GM21423 (cell line): ENCODE results near the gene PDLIM7.

Source experiments
- ATAC-seq: cut with Tn5 transposase; IDR thresholded peaks from one replicate; pipeline ENCODE4 v1.9.1; 2021; ENCODE audit warnings: mild to moderate bottlenecking, moderate library complexity; ENCODE audit not compliant: unreplicated experiment

Gene PDLIM7

GRCh38 chr5:177475563-177476427 lies 21.6 kb downstream of the PDLIM7 start:
- ATAC-seq: no peak

DNA sequence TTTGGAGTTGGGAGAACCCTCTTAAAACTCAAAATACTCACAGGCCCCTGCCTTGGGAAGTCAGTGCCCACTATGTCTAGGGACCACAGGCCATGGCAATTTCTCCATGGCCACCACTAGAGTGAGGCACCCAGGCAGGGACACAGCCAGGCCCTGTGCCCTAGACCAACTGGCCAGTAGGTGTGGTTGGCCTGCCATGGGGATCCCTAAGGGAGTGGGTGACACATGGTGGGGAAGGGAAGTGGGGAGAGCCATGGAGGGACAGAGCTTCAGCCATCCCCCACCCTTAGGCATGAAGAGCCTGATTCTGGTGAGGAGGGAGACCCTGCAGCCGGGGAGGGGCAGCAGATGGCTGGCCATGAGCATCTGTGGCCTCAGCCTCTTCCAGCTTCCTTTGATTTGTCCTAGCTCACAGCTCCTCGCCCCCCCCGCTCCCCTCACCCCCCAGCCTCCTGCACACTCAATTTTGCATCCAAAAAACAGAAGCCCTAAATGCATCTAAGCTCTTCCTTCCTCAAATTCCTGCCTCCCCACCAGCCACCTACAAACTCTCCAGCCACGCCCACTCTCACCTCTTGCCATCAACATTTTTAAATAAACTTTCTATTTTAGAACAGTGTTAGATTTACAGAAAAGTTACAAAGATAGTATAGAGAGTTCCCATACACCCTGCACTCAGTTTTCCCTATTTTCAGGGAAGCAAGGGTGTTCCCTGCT lies 22.4 kb downstream of the PDLIM7 start:
- ATAC-seq: no peak

DNA sequence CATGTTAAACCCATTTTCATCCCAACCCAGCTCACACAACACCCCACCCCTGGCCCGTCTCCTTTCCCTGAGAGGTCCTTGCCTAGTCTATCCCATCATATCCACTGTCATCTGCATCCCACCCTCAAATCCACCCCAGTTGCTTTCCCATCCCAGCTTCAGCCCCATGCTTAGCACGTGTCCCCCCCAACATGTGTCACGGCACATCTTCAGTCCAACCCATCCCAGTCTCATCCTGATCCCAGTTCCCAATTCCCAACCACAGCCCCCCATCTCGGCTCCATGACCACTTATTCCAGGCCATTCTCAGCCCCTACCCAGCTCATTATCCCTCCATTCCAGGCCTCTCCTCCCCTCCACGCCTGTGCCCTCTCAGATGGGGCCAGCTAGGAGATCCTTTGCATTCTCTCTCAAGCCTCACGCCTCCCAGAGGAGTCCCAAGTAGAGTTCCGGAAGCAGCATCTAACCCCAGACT lies 23.4 kb downstream of the PDLIM7 start:
- ATAC-seq: no peak

DNA sequence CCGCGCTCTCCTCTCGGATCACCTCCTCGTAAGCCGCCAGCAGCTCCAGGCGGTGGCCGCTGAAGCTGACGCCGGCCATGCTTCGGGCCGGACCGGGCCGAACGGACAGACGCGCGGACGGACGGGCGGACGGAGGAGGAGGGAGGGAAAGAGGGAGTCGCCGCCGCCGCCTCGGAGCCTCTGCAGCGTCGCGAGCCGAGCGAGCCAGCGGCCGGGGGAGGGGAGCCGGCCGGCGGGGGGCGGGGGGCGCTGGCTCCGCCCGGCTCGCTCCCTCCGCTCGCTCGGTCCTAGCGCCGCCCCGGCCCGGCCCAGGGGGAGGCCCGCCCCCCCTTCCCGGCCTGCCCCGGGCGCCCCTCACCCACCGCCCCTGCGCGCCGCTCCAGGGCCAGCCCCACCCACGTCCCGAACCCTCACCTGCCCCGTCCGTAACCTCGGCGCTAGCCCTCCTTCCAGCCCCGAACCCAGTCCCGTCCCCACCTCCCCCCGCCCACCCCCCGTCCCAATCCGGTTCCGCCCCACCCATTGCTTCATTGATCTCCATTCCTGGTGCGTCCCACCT lies 23.9 kb downstream of the PDLIM7 start, which contains the start of gene DBN1:
Gene DBN1 (minus strand): TSS at position 192 of the 559 bp plus-strand sequence. CDS start 113 bp downstream, at position 79.
- peak; percentile 40 for ATAC-seq

DNA sequence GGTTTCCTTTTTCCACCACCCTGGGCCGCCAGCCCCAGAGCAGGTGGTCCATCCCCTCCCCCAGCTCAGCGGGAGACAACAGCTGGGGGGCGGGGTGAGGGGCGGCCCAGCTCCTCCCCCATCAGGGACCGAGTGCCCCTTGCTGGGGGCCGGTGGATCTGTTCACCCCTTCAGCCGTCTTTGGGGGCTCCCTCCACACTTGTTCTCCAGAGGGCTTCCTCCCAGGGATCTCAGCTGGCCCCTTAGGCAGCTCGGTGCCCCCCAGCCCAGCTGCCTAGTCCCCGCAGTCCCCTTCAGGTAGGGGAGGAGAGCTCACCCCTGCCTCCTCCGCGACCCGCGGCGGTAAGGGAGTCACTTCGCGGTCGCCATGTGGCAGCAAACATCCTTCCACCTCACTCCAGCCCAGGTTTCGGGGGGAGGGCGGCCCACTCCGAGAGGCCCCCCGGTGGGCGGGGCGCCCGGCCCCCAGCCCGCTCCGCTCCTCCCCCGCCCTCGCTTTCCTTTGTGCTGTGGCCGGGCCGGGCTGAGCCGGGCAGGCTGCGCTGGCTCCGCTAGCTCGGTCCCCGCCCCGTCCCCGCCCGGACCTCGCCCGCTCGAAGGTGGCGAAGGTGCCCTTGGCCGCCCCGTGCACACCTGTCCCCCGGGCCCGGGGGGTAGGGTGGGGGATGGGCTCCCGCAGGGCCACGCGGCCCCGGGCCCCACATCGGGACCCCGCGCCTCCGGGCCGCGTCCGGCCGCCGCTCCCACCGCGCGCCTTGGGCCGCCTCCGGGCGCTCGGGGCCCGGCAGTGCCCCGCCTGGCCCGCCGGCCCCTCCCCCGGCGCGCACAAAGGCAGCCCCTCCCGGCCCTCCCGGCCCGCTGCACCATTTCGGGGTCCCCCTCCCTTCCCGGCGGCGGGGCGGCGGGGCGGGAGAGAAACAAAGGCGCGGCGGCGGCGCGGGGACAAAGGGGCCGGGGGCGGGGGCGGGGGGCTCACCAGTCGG lies 24.7 kb downstream of the PDLIM7 start:
- peak; percentile 53 for ATAC-seq

GRCh38 chr5:177471610-177472356 lies 25.6 kb downstream of the PDLIM7 start:
- no peak for ATAC-seq

- ATAC-seq: no peak
Measured at GRCh38 chr5:177470759-177471536, 26.5 kb downstream of the PDLIM7 start.

DNA sequence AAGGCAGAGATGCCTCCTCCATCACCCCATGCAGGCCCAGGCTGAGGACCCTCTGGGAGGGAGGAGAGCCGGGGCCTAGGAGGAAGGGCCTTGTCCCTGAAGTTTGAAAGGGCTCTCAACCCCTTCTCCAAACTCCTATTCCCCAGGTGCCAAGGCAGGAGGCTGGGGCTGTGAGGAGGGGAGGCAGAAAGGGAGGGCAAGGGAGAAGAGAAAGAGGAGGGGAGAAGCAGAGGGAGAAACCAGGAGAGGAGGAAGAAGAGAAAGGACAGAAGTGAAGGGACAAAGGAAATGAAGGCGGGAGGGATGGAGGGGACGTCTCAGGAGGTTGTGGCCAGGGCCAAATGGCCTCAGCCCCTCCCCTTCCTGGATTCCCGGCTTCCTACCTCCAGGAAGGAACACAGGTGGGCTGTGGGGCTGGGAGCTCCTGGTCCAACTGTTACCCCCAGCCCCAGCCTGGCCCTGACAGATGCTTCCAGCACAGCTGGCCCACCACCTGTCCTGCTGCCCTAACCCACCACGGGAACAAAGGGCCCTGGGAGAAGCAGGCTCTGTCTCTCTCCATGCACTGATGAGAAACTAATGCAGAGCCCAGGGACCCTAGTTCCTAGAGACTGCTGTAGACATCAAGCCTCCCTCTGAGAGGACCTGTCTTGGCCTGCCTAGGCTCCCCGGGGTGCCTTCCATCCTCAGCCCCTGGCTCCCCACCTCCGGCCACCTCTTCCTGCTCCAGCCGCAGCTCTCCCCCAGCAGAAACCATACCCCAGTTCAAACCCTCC lies 27.5 kb downstream of the PDLIM7 start:
- no peak for ATAC-seq

GRCh38 chr5:177468685-177469628 lies 28.4 kb downstream of the PDLIM7 start:
- ATAC-seq: no peak

- no peak for ATAC-seq
Measured at GRCh38 chr5:177468329-177468684, 29.1 kb downstream of the PDLIM7 start.

DNA sequence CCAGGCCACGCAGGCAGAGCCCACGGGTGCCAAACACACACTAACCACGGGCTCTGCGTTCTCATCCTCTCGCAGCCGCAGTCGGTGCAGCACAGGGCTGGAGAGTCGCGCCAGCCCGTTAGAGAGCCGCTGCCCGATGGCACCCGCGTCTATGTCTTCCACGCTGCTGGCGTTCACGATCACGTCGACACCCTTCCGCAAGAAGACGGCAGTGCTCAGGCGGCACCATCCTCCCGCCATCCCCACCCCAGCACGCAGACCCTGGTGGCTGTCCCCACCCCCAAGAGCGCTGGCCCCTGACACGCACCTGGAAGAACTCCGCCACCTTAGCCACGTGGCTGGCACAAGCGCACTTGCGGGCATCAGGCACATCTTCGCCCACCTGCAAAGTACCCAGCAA lies 30.0 kb downstream of the PDLIM7 start:
- no peak for ATAC-seq

GRCh38 chr5:177466861-177467260 lies 30.5 kb downstream of the PDLIM7 start:
- no peak for ATAC-seq

DNA sequence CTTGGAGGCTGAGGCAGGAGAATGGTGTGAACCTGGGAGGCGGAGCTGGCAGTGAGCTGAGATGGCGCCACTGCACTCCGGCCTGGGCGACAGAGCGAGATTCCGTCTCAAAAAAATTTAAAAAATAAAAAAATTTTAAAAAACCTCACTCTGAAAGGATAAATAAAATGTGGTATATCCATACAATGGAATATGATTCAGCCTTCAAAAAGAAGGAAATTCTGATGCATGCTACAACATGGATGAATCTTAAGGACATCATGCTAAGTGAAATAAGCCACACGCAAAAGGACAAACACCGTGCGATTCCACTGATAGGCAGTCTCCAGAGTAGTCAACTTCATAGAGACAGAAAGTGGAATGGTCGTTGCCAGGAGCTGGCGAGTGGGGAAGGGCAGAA lies 32.4 kb downstream of the PDLIM7 start:
- no peak for ATAC-seq

DNA sequence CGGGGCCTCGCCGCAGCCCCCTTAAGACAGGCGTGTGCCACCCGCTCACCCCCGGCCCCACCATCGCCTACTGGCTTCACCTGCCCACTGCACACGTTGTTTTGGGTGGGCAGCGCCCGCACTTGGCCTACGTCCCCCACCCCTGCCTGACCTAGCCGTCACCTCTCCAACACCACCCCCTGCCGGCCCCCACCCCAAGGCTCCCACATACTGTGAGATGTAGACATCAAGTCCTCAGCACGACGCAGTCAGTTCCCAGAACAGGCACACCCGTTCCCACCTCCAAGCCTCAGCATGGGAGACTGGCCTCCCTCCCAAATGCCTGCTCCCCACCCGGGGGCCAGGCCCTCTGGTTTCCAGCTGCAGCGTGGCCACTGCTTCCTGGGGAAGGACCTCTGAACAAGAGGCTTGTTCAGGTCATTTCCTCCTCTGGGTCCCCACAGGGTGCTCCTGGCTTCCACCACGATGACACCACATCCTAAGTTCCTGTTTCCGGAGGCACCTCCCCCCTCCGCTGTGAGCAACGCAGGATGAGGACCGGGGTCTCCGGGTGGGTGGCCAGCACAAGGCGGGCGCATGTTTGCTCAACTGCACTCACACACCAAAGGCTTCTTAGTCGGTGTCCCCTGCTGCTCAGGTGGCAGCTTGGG lies 35.3 kb downstream of the PDLIM7 start:
- no peak for ATAC-seq

DNA sequence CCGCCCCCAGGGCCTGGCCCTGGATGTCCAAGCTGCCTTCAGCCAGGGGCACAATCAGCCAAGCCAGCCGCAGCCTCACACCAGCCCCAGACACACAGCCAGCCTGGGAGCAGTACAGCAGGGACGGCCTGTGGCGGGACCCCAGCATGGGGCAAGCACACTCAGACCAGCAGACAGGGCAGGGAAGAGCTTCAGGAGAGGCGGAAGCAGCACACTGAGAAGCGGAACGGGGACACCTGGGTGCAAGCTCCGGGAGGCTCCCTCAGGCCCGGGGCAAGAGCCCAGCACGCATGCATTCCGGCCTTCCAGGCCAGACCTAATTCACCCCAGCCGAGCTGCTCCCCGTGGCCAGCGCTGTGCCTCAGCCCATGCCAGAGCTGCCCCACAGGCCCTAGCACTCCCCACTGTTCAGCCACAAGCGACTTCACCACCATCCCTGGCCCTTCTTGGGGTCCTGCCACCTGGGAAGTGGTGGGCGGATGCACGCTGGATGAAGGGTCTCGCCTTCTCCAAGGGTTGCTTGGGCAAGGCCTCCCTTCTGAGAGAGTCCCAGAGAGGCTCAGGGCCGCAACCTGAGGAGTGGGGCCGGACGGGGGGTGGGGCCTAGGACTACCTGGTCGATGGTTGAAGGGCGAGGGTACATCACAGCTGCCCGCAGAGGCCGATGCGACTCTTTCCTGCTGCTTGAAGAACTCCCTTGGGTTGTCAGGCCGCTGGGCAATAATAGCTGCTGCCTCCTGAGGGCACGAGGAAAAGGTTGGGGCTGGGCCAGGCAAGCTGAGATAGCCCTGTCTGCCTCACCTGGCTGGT lies 37.4 kb downstream of the PDLIM7 start:
- ATAC-seq: no peak

DNA sequence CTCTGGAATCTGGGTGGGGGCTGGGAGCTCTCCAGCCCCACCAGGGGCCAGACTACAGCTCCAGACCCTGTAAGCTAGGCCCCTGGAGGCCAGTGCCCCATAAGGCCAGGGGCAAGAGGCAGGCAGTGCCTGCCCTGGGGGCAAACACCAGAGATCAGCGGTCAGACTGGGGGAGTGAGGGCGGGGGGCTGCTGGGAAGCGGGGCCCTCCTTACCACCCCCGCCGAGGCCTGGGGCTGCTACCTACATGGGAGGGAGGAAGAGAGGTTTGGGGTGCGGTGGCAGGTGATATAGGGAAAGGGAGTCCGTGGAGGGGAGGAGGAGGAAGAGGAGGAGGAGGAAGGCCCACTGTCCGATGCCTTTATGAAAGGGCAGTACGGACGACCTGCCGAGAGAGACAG lies 38.0 kb downstream of the PDLIM7 start:
- no peak for ATAC-seq
